Prostate gland (tissue), 2 donors: ENCODE data around the gene ZBED6. TPM values are rescaled to one million over a fixed set of nuclear protein-coding genes. Genes with fewer than 3 reads are reported as not detected.
"Not testable (repeated sequence)": the region's sequence is repeated elsewhere in the genome, so short reads cannot be mapped to it uniquely, and the experiment has no call there.

Experiments used
- DNase-seq: peaks from one replicate; pipeline ENCODE4 v3.0.0-alpha.2; 2019; ENCODE audit warnings: low spot score
- H3K27ac ChIP-seq, 2 donors: fragments of 200-600 bp; sonication (generic); 2 replicates each; pipeline ENCODE4 v1.5.1; 2017 to 2019
- H3K27me3 ChIP-seq: fragments of 200-600 bp; sonication (generic); replicated peaks from 2 replicates; pipeline ENCODE4 v1.5.1; 2019; ENCODE audit not compliant: insufficient read depth
- H3K36me3 ChIP-seq, 2 donors: fragments of 200-600 bp; sonication (generic); 1 replicate in 1 of 2; 2 replicates in 1 of 2; pipeline versions ENCODE4 v1.5.1 to v1.8.1; 2017 to 2019
- H3K4me1 ChIP-seq: fragments of 200-600 bp; sonication (generic); replicated peaks from 2 replicates; pipeline ENCODE4 v1.5.1; 2019
- H3K4me3 ChIP-seq, 2 donors: fragments of 200-600 bp; sonication (generic); 2 replicates each; pipeline ENCODE4 v1.5.1; 2017 to 2019
- H3K9me3 ChIP-seq: fragments of 200-600 bp; sonication (generic); 2 replicates; pipeline ENCODE4 v1.5.1; 2017
- POLR2A ChIP-seq: fragments of 450-650 bp; IDR thresholded peaks from one replicate; pipeline ENCODE4 v1.6.1; 2016; ENCODE audit warnings: antibody characterized with exemption, mild to moderate bottlenecking
- POLR2AphosphoS5 ChIP-seq: sonication (generic); formaldehyde crosslinking; IDR thresholded peaks from one replicate; pipeline ENCODE4 v1.6.1; 2017; ENCODE audit warnings: antibody characterized with exemption
- WGBS: methylation state at CpG from one replicate; pipeline ENCODE4 v1.1.5; 2018; 5-methylcytosine and 5-hydroxymethylcytosine counted together
- intact Hi-C: fragments of 100-400 bp; cut with DNase I; formaldehyde crosslinking; loops from one replicate; pipeline ENCODE4 v1.14.2; 2022
- total RNA-seq, 2 donors: library from RNA; depleted of rRNA; stranded (reverse); fragments of >200 nt; gene quantifications; one replicate each; pipeline ENCODE4 v1.1.0, GENCODE V29; 2016
- TF ChIP-seq, protein P1 (sequence below), 4 experiments: fragments of 200-600 bp in 2 of 4; fragments of 450-650 bp in 2 of 4; sonication (generic) in 2 of 4; IDR thresholded peaks; 1 replicate in 3 of 4; 2 replicates in 1 of 4; pipeline ENCODE4 v1.5.1; 2016 to 2019; ENCODE audit warnings: antibody characterized with exemption in 4 of 4, mild to moderate bottlenecking in 2 of 4, moderate library complexity in 2 of 4

Gene ZBED6, protein sequence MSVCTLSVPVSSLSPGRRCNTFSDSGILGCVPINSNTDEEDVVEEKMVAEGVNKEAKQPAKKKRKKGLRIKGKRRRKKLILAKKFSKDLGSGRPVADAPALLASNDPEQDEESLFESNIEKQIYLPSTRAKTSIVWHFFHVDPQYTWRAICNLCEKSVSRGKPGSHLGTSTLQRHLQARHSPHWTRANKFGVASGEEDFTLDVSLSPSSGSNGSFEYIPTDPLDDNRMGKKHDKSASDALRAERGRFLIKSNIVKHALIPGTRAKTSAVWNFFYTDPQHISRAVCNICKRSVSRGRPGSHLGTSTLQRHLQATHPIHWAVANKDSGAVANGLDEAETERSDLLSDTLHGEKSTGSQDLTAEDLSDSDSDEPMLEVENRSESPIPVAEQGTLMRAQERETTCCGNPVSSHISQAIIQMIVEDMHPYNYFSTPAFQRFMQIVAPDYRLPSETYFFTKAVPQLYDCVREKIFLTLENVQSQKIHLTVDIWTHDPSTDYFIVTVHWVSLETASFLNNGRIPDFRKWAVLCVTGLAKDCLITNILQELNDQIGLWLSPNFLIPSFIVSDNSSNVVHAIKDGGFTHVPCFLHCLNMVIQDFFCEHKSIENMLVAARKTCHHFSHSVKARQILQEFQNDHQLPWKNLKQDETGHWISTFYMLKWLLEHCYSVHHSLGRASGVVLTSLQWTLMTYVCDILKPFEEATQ (N-terminal part only)
- total RNA-seq, result 10 to 100 TPM in 1 of 2 donors, 1 to 10 TPM in 1; 5.8 to 27.6 TPM

DNA sequence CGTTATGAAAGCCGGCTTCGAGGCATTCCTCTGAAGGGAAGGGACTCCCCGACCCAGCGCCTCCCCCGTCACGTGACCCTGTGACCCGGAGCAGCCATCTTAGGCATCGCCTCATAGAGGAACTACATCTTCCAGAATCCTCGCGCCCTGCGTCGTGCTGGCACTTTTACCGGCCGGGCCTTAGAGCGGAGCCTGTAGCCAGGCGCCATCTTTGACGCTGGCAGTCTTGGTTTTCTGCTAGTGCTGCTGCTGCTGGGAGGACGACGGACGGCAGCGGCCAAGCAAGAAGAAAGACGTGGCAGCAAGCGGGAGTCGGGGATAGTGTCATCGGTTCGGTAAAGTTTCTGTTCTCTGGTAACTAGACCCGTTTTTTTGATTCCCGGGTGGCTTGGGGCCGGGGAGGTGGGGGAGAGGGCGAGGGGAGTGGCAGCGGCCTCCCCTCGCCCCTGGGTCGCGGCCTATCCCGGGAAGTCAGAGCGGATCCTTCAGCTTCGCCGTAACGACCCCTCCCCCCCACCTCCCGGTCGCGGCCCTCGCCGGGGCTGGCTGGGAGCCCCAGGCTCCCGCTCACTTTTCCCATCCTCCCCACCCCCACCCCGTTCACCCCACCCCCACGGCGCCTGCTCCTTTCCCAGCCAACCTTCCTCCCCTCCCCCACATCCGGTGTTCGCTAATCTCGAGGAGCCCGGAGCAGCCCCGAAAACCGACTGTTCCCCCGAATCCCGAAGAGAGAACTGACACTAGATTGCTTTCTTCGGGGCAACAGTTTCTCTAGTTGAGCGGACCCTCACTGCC is at the start of gene ZBED6, which contains the start of gene ZC3H11A:
Gene ZBED6 (plus strand): TSS at position 183 of the 795 bp plus-strand sequence. CDS start 1,900 bp downstream, outside the sequence.
Gene ZC3H11A (plus strand): TSS at position 183 of the 795 bp plus-strand sequence. CDS start 21,448 bp downstream, outside the sequence.
- intact Hi-C loops, result no loop called here
- no peaks in the 10 kb centered on the region for H3K9me3 ChIP-seq
- H3K36me3 ChIP-seq, result no peaks in the 10 kb centered on the region
- WGBS, result under 1% methylated on average over 59 of the region's 59 CpGs
- H3K27ac ChIP-seq, result peak within 1 kb of the TSS; percentile 96 to 99
- peak within 1 kb of the TSS; percentile 58 to 83 for H3K4me3 ChIP-seq
- peak; percentile 97 for TF ChIP-seq POLR2AphosphoS5
- TF ChIP-seq POLR2A, result peak; percentile 81
- TF ChIP-seq, protein P1, sequence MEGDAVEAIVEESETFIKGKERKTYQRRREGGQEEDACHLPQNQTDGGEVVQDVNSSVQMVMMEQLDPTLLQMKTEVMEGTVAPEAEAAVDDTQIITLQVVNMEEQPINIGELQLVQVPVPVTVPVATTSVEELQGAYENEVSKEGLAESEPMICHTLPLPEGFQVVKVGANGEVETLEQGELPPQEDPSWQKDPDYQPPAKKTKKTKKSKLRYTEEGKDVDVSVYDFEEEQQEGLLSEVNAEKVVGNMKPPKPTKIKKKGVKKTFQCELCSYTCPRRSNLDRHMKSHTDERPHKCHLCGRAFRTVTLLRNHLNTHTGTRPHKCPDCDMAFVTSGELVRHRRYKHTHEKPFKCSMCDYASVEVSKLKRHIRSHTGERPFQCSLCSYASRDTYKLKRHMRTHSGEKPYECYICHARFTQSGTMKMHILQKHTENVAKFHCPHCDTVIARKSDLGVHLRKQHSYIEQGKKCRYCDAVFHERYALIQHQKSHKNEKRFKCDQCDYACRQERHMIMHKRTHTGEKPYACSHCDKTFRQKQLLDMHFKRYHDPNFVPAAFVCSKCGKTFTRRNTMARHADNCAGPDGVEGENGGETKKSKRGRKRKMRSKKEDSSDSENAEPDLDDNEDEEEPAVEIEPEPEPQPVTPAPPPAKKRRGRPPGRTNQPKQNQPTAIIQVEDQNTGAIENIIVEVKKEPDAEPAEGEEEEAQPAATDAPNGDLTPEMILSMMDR (IDR thresholded peaks at IDR 0.05), result peak in 2 of 4 experiments; percentile 5 to 16
- no peaks in the 10 kb centered on the region for H3K27me3 ChIP-seq
- H3K4me1 ChIP-seq, result peaks cover 8% of the 10 kb centered on the region
- peak; percentile 98 for DNase-seq

DNA sequence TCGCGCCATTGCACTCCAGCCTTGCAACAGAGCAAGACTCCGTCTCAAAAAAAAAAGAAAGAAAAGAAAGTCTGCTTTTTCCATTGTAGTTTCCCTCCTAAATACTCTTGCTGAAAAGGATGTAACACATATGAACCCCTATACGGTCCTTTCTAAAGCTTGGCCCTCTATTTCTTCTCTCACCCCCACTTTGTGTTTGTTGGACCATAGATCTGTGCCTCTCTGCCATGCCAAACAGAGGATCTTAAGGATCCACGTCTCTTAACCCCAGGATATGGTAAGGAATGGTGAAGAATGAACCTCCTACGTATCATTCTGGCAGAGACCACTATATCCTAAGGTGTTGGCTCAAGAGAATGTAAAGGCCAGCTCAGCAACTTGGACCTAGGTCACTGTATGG is 49.1 kb upstream of the ZBED6 start:
- DNase-seq, result no peak
- WGBS, result 96% methylated on average over 6 of the region's 6 CpGs
- no peak overlapping the region for H3K4me3 ChIP-seq
- no peaks in the 10 kb centered on the region for H3K27me3 ChIP-seq
- intact Hi-C loops, result no loop called here
- TF ChIP-seq, protein P1 (IDR thresholded peaks at IDR 0.05), result no peak
- TF ChIP-seq POLR2A, result no peak
- no peaks in the 10 kb centered on the region for H3K36me3 ChIP-seq
- peaks cover 4% of the 10 kb centered on the region for H3K4me1 ChIP-seq
- no peaks in the 10 kb centered on the region for H3K9me3 ChIP-seq
- H3K27ac ChIP-seq, result no peak overlapping the region

DNA sequence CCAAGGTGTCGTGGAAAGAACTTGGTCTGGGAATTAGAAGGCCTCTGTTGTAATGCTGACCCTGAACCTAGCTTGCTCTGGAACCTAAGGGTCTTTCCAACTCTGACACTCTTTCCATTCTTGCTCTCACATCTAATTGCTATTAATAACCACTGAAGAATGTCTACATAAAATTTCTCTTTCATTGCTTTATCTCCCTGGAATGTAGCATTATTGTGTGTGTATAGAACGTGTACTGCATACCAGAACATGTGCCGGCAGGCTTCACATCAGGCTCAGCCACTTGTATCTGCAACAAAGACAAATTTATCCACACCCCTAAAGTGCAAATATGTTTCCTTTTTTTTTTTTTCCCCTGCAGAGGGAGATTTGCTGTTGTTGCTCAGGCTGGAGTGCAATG is 44.4 kb upstream of the ZBED6 start:
- H3K27me3 ChIP-seq, result no peaks in the 10 kb centered on the region
- intact Hi-C loops, result no loop called here

DNA sequence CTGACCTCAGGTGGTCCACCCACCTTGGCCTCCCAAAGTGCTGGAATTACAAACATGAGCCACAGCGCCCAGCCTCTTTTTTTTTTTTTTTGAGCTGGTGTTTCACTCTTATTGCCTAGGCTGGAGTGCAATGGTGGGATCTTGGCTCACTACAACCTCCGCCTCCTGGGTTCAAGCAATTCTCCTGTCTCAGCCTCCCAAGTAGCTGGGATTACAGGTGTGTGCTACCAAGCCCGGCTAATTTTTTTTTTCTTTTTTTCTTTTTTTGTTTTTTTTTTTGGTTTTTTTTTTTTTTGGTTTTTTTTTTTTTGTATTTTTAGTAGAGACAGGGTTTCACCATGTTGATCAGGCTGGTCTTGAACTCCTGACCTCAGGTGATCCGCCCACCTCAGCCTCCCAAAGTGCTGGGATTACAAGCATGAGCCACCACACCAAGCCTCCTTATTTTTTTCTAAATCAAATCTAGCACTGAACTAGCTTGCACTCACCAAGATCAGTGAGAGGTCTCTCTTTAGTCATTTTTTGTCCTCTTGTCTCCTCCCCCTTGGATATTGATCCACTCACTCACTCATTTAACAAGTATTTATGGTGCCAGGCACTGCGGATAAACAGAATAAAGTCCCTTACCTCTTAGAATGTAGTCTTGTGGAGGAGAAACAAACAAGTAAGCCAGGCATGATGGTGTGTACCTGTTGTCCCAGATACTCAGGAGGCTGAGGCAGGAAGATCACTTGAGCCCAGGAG is 43.6 kb upstream of the ZBED6 start:
- H3K27me3 ChIP-seq, H3K4me1 ChIP-seq, H3K36me3 ChIP-seq, intact Hi-C loops, H3K27ac ChIP-seq, H3K9me3 ChIP-seq, DNase-seq, H3K4me3 ChIP-seq: not testable (repeated sequence)
- WGBS, result 95% methylated on average over 5 of the region's 5 CpGs

More for the DNA sequence above, 44.4 kb upstream of the ZBED6 start:
- H3K9me3 ChIP-seq, result no peaks in the 10 kb centered on the region
- no peaks in the 10 kb centered on the region for H3K4me1 ChIP-seq
- WGBS, result 33% methylated on average over 3 of the region's 3 CpGs
- peak; percentile 51 for DNase-seq
- H3K36me3 ChIP-seq, result no peaks in the 10 kb centered on the region
- TF ChIP-seq, protein P1 (IDR thresholded peaks at IDR 0.05), result no peak
- TF ChIP-seq POLR2AphosphoS5, result peak; percentile 63
- H3K4me3 ChIP-seq, result no peak overlapping the region
- H3K27ac ChIP-seq, result peak overlapping the region in 1 of 2 donors; percentile 27
